GM19467 (cell line): ENCODE measurements around the gene PRDM2.

Source experiments
- ATAC-seq: cut with Tn5 transposase; IDR thresholded peaks from one replicate; pipeline ENCODE4 v1.9.1; 2021; ENCODE audit warnings: mild to moderate bottlenecking, moderate library complexity; ENCODE audit not compliant: unreplicated experiment

Gene PRDM2

GRCh38 chr1:13812456-13813397, 112.7 kb downstream of the PRDM2 start:
- no peak for ATAC-seq

GRCh38 chr1:13813398-13814012, 113.5 kb downstream of the PRDM2 start:
- ATAC-seq: no peak

GRCh38 chr1:13814131-13814530, 114.1 kb downstream of the PRDM2 start:
- ATAC-seq: no peak

GRCh38 chr1:13816016-13816760, 116.2 kb downstream of the PRDM2 start:
- ATAC-seq: no peak

GRCh38 chr1:13817906-13818305, 117.9 kb downstream of the PRDM2 start:
- no peak for ATAC-seq

GRCh38 chr1:13818926-13819325, 118.9 kb downstream of the PRDM2 start:
- no peak for ATAC-seq

GRCh38 chr1:13819642-13820041, 119.7 kb downstream of the PRDM2 start:
- ATAC-seq: no peak

- no peak for ATAC-seq
Observed at GRCh38 chr1:13820055-13820454, 120.1 kb downstream of the PRDM2 start.

GRCh38 chr1:13820456-13820855, 120.5 kb downstream of the PRDM2 start:
- no peak for ATAC-seq

- ATAC-seq: no peak
Observed at GRCh38 chr1:13823126-13823880, 123.3 kb downstream of the PRDM2 start.

GRCh38 chr1:13823936-13824335, 123.9 kb downstream of the PRDM2 start:
- no peak for ATAC-seq

GRCh38 chr1:13824626-13825025, 124.6 kb downstream of the PRDM2 start:
- ATAC-seq: no peak

GRCh38 chr1:13825033-13825432, 125.0 kb downstream of the PRDM2 start:
- no peak for ATAC-seq

- no peak for ATAC-seq
Observed at GRCh38 chr1:13826009-13826408, 126.0 kb downstream of the PRDM2 start.

- no peak for ATAC-seq
Observed at GRCh38 chr1:13826591-13826990, 126.6 kb downstream of the PRDM2 start.

- no peak for ATAC-seq
Observed at GRCh38 chr1:13828454-13829151, 128.6 kb downstream of the PRDM2 start.

GRCh38 chr1:13829152-13829769, 129.3 kb downstream of the PRDM2 start:
- no peak for ATAC-seq

- no peak for ATAC-seq
Observed at GRCh38 chr1:13830170-13830569, 130.2 kb downstream of the PRDM2 start.

- ATAC-seq: no peak
Observed at GRCh38 chr1:13830616-13831280, 130.8 kb downstream of the PRDM2 start.
